ENCODE results near the gene BAAT. TPM values are rescaled to one million over a fixed set of nuclear protein-coding genes. Genes with fewer than 3 reads are reported as not detected.

BAAT gene
- total and polyA plus RNA-seq, 9 of the 15 experiments (the other 6 are each of a cell fraction or from before 2014, with no cell fraction given), result 0.17 to 0.76 (median 0.32) TPM

DNA sequence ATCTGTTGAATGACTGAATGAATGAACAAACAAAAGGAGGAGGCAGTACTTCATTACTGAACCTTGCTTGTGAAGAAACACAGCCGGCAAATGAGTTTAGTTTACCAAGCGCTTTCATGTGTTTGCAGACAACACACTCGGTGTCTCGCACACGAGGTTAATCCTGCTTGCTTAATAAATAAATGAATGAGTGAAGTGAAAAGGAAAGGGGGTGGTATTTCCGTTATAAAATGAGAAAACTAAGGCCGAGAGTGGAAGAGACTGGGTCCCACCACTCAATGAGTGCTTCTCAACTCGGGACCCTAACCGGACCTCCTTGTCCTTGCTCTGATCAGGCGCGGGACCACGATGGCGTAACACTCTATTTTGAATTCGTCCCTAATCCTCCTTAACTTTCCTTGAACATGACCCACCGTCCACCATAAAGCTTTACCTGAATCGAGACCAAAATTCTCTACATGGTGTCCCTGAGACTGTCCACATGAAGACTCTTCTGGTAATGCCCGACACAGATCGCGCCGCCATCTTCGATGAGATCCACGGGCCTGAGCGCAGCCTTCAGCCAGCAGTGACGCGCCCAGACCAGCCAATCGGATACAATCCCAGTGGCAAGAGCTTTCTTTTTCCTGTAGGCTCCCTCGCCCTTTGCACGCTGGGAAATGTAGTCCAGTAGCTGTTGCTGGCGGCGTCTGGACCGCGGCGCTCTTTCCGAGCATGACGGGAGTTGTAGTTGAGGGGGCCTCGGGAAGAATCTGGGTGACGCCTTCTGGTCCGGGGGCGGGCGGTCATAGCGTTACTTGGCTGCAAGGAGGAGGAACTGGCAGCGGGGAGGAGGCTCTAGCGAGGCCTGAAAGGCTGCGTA, 13.5 kb upstream of the BAAT start, which contains the start of the genes MRPL50 and ZNF189 (continued):
- TF ChIP-seq ARID4B (CRISPR knock-in tag; IDR thresholded peaks at IDR 0.05) (peak; percentile 23; the same call in 1 of the 2 replicates), HEY1 (CRISPR knock-in tag; IDR thresholded peaks at IDR 0.05; ENCODE audit: borderline replicate concordance) (0 out of 2 replicates have a peak, but pooled peaks have one; percentile 40), FOXA1 (IDR thresholded peaks at IDR 0.05; ENCODE audit: borderline replicate concordance) (no peak), SIN3B (IDR thresholded peaks at IDR 0.05; ENCODE audit: low read depth) (peak; percentile 63), HMG20A (CRISPR knock-in tag; conservative IDR thresholded peaks at IDR 0.05) (no peak), CBFA2T3 (IDR thresholded peaks at IDR 0.05) (no peak), DIDO1 (tag; IDR thresholded peaks at IDR 0.05; ENCODE audit: low read depth) (0 out of 2 replicates have a peak, but pooled peaks have one; percentile 24), IFI16 (CRISPR knock-in tag; IDR thresholded peaks at IDR 0.05) (no peak), KHSRP (IDR thresholded peaks at IDR 0.05) (0 out of 2 replicates have a peak, but pooled peaks have one; percentile 14), NCOR1 (IDR thresholded peaks at IDR 0.05) (no peak), CREB1 (IDR thresholded peaks at IDR 0.05) (peak; percentile 86), CREB1 (CRISPR knock-in tag; IDR thresholded peaks at IDR 0.05) (peak; percentile 87), BDP1 (IDR thresholded peaks at IDR 0.05; ENCODE audit: insufficient read depth, insufficient read length) (no peak), NR1H2 (CRISPR knock-in tag; IDR thresholded peaks at IDR 0.05) (no peak), KLF10 (CRISPR knock-in tag; IDR thresholded peaks at IDR 0.05) (no peak), POLR2H (tag; IDR thresholded peaks at IDR 0.05; ENCODE audit: low read depth) (peak; percentile 87), THAP12 (CRISPR knock-in tag; IDR thresholded peaks at IDR 0.05) (peak; percentile 34; the same call in 1 of the 2 replicates)
- TF ChIP-seq, protein P1, sequence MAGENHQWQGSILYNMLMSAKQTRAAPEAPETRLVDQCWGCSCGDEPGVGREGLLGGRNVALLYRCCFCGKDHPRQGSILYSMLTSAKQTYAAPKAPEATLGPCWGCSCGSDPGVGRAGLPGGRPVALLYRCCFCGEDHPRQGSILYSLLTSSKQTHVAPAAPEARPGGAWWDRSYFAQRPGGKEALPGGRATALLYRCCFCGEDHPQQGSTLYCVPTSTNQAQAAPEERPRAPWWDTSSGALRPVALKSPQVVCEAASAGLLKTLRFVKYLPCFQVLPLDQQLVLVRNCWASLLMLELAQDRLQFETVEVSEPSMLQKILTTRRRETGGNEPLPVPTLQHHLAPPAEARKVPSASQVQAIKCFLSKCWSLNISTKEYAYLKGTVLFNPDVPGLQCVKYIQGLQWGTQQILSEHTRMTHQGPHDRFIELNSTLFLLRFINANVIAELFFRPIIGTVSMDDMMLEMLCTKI (IDR thresholded peaks at IDR 0.05; ENCODE audit: partially characterized antibody), result no peak
- TF ChIP-seq, protein P2, sequence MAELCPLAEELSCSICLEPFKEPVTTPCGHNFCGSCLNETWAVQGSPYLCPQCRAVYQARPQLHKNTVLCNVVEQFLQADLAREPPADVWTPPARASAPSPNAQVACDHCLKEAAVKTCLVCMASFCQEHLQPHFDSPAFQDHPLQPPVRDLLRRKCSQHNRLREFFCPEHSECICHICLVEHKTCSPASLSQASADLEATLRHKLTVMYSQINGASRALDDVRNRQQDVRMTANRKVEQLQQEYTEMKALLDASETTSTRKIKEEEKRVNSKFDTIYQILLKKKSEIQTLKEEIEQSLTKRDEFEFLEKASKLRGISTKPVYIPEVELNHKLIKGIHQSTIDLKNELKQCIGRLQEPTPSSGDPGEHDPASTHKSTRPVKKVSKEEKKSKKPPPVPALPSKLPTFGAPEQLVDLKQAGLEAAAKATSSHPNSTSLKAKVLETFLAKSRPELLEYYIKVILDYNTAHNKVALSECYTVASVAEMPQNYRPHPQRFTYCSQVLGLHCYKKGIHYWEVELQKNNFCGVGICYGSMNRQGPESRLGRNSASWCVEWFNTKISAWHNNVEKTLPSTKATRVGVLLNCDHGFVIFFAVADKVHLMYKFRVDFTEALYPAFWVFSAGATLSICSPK (IDR thresholded peaks at IDR 0.05; ENCODE audit: borderline replicate concordance), result no peak

All from K562 (cell line).